ENCODE results near the gene STARD3.

The STARD3 gene

DNA sequence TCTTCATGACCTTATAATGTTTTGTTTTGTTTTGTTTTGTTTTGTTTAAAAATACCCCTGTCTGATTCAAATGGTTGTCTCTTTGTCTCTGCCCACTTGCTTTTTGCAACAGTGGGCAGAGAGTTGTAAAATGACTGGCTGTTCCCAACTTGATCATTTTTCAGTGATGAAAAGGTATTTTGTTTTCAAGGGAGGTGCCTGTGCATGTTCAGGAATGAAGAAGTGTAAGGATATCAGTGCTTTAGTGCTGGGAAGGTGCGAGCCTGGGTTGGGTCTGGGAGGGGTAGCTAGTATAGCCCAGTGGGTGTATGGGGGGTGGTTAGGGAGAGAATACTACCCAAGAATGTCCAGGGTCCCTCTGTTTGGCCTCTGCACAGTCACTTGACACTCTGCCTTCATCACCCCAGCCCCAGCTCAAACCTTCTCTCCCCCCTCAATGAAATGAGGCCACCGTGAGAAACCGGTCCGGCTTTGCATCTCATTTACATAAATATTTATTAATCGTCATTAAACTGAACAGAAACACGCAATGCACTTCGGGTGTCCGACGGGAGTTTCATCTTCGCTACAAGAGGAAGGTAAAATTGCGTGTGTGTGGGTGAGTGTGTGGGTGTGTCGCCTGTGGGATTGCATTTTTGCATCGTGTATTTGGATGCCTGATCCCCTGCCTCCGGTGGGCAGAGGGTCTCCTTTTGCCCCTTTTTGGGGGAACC is 33.5 kb upstream of the STARD3 start:
- no peak for DNase-seq
- Mint-ChIP-seq H3K4me1 (no peaks in the 10 kb centered on the region), H3K36me3 (ENCODE audit: low read depth) (no peaks in the 10 kb centered on the region), H3K9me3 (no peaks in the 10 kb centered on the region), H3K27ac (no peak overlapping the region), H3K27me3 (ENCODE audit: low read depth, poor library complexity) (peaks cover 100% of the 10 kb centered on the region), H3K4me3 (no peak overlapping the region)
- TF ChIP-seq CTCF (IDR thresholded peaks at IDR 0.05) = no peak

- Mint-ChIP-seq H3K9me3 (no peaks in the 10 kb centered on the region), H3K27ac (no peak overlapping the region), H3K4me1 (no peaks in the 10 kb centered on the region), H3K27me3 (ENCODE audit: low read depth, poor library complexity) (peaks cover 100% of the 10 kb centered on the region), H3K4me3 (no peak overlapping the region), H3K36me3 (ENCODE audit: low read depth) (no peaks in the 10 kb centered on the region)
- no peak for TF ChIP-seq CTCF (IDR thresholded peaks at IDR 0.05)
- no peak for DNase-seq
Measured at GRCh38 chr17:39604911-39605491, 31.9 kb upstream of the STARD3 start.

DNA sequence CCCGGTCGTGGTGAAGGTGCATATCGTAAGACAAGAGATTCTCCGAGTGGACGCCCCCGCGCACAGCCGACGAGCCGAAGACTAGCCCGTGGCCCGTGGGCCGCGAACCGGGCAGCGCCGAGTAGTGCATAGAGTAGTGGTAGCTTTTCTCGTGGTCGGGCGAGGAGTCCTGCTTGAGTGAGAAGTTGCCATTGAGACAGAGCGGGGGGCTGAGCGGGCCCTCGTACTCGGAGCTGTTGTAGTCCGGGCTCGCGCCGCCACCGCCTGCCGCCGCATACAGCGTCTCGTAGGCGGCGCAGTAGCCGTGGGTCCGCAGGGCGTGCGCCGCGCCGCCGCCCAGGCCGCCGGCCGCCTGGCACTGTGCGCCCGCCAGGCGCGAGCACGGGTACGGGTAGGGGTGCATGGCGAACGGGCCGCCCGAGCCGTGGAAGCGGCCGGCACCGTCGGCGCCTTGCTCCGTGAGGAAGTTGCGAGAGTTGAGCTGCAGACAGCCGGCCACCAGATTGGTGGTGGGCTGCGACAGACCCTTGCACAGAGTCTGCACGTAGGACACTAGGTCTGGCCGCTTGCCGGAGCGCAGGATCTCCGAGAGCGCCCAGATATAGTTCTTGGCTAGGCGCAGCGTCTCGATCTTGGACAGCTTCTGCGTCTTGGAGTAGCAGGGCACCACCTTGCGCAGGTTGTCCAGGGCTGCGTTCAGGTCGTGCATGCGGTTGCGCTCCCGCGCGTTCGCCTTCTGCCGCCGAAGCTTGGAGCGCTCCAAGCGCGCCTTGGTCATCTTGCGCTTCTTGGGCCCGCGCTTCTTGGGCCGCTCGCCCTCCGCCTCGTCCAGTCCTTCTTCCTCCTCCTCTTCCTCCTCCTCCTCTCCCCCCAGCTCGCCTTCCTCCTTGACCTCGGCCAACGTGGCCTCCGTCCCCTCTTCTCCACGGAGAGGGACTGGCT is 31.2 kb upstream of the STARD3 start:
- H3K9me3 Mint-ChIP-seq = no peaks in the 10 kb centered on the region
- no peaks in the 10 kb centered on the region for H3K36me3 Mint-ChIP-seq (ENCODE audit: low read depth)
- no peaks in the 10 kb centered on the region for H3K4me1 Mint-ChIP-seq
- no peak for TF ChIP-seq CTCF (IDR thresholded peaks at IDR 0.05)
- peak; percentile 51 for DNase-seq
- peaks cover 100% of the 10 kb centered on the region for H3K27me3 Mint-ChIP-seq (ENCODE audit: low read depth, poor library complexity)
- H3K4me3 Mint-ChIP-seq = no peak overlapping the region
- no peak overlapping the region for H3K27ac Mint-ChIP-seq

- no peaks in the 10 kb centered on the region for H3K9me3 Mint-ChIP-seq
- no peak overlapping the region for H3K27ac Mint-ChIP-seq
- H3K27me3 Mint-ChIP-seq (ENCODE audit: low read depth, poor library complexity) = peaks cover 100% of the 10 kb centered on the region
- peak; percentile 31 for DNase-seq
- no peaks in the 10 kb centered on the region for H3K4me1 Mint-ChIP-seq
- no peak for TF ChIP-seq CTCF (IDR thresholded peaks at IDR 0.05)
- no peak overlapping the region for H3K4me3 Mint-ChIP-seq
- no peaks in the 10 kb centered on the region for H3K36me3 Mint-ChIP-seq (ENCODE audit: low read depth)
Measured at GRCh38 chr17:39606434-39607056, 30.4 kb upstream of the STARD3 start.

GRCh38 chr17:39607057-39607850 is 29.7 kb upstream of the STARD3 start:
- Mint-ChIP-seq H3K4me3 (no peak overlapping the region), H3K27me3 (ENCODE audit: low read depth, poor library complexity) (peaks cover 100% of the 10 kb centered on the region), H3K27ac (no peak overlapping the region), H3K36me3 (ENCODE audit: low read depth) (no peaks in the 10 kb centered on the region), H3K4me1 (no peaks in the 10 kb centered on the region), H3K9me3 (no peaks in the 10 kb centered on the region)
- no peak for DNase-seq
- no peak for TF ChIP-seq CTCF (IDR thresholded peaks at IDR 0.05)
